ENCODE data around the gene NAA10. TPM values are rescaled to one million over a fixed set of nuclear protein-coding genes. Genes with fewer than 3 reads are reported as not detected.

The NAA10 gene
- total RNA-seq, 6 experiments from 2014 or later: 36.1 to 56.2 (median 39.7) TPM

- Histone ChIP-seq H3K27me3 (peaks cover 7 to 22% of the 10 kb centered on the region in 2 donors), H3K36me3 (no peaks in the 10 kb centered on the region), H3K9me3 (no peaks in the 10 kb centered on the region), H3K4me3 (no peak overlapping the region), H3K27ac (no peak overlapping the region), H3K4me1 (no peaks in the 10 kb centered on the region)
- intact Hi-C loops (cut with DNase I): no loop called here
- DNase-seq (no peak), ATAC-seq (no peak)
- TF ChIP-seq POLR2A (IDR thresholded peaks at IDR 0.05) (no peak), CTCF (IDR thresholded peaks at IDR 0.05) (no peak)
- WGBS (ENCODE audit: insufficient coverage, low coverage, low lambda C conversion rate, missing lambda C conversion rate): 9% methylated on average over 9 of the region's 32 CpGs
These were observed 49.5 kb downstream of the NAA10 start for GRCh38 chrX:153885208-153885787.

- no peaks in the 10 kb centered on the region for H3K9me3 ChIP-seq
- DNase-seq (no peak), ATAC-seq (no peak)
- 54% methylated on average over 3 of the region's 6 CpGs for WGBS (ENCODE audit: insufficient coverage, low coverage, low lambda C conversion rate, missing lambda C conversion rate)
- peaks cover 7 to 22% of the 10 kb centered on the region in 2 donors for H3K27me3 ChIP-seq
- no peaks in the 10 kb centered on the region for H3K4me1 ChIP-seq
- H3K4me3 ChIP-seq: no peak overlapping the region
- no peak overlapping the region for H3K27ac ChIP-seq
- no peaks in the 10 kb centered on the region for H3K36me3 ChIP-seq
- TF ChIP-seq POLR2A (IDR thresholded peaks at IDR 0.05): no peak
- no peak for TF ChIP-seq CTCF (IDR thresholded peaks at IDR 0.05)
- intact Hi-C loops (cut with DNase I): no loop called here
These were observed 50.2 kb downstream of the NAA10 start for GRCh38 chrX:153884590-153884989.

GRCh38 chrX:153884136-153884535 is 50.7 kb downstream of the NAA10 start:
- TF ChIP-seq POLR2A (IDR thresholded peaks at IDR 0.05) (no peak), CTCF (IDR thresholded peaks at IDR 0.05) (no peak)
- H3K27me3 ChIP-seq: peaks cover 7 to 22% of the 10 kb centered on the region in 2 donors

GRCh38 chrX:153883163-153883843 is 51.5 kb downstream of the NAA10 start:
- no peaks in the 10 kb centered on the region for H3K36me3 ChIP-seq
- ATAC-seq (no peak), DNase-seq (no peak)
- TF ChIP-seq POLR2A (IDR thresholded peaks at IDR 0.05) (no peak), CTCF (IDR thresholded peaks at IDR 0.05) (no peak)
- no peaks in the 10 kb centered on the region for H3K4me1 ChIP-seq
- 42% methylated on average over 8 of the region's 13 CpGs for WGBS (ENCODE audit: insufficient coverage, low coverage, low lambda C conversion rate, missing lambda C conversion rate)
- H3K9me3 ChIP-seq: no peaks in the 10 kb centered on the region
- H3K27me3 ChIP-seq: peaks cover 7 to 22% of the 10 kb centered on the region in 2 donors
- H3K4me3 ChIP-seq: no peak overlapping the region
- intact Hi-C loops (cut with DNase I): no loop called here
- H3K27ac ChIP-seq: no peak overlapping the region

More at GRCh38 chrX:153884136-153884535, 50.7 kb downstream of the NAA10 start:
- WGBS (ENCODE audit: insufficient coverage, low coverage, low lambda C conversion rate, missing lambda C conversion rate): 29% methylated on average over 5 of the region's 13 CpGs
- DNase-seq: no peak
- Histone ChIP-seq H3K27ac (no peak overlapping the region), H3K36me3 (no peaks in the 10 kb centered on the region), H3K4me3 (no peak overlapping the region), H3K4me1 (no peaks in the 10 kb centered on the region), H3K9me3 (no peaks in the 10 kb centered on the region)
- ATAC-seq: no peak
- intact Hi-C loops (cut with DNase I): no loop called here
